Type B pancreatic cell (in vitro differentiated cells): ENCODE results near the gene PI4K2A. TPM values are rescaled to one million over a fixed set of nuclear protein-coding genes. Genes with fewer than 3 reads are reported as not detected.
"Not testable (repeated sequence)": the region's sequence is repeated elsewhere in the genome, so short reads cannot be mapped to it uniquely, and the experiment has no call there.

Source experiments
- DNase-seq: peaks from one replicate; pipeline ENCODE4 v3.0.0; 2021; ENCODE audit warnings: mixed read lengths; ENCODE audit not compliant: unreplicated experiment; ENCODE audit errors: extremely low spot score
- H3K27ac Mint-ChIP-seq: 2 replicates; pipeline ENCODE4 v1.8.0; 2021; ENCODE audit warnings: mild to moderate bottlenecking, mixed read lengths
- H3K27me3 Mint-ChIP-seq: 2 replicates; pipeline ENCODE4 v1.8.0; 2021; ENCODE audit warnings: mixed read lengths
- H3K36me3 Mint-ChIP-seq: 2 replicates; pipeline ENCODE4 v1.8.0; 2021; ENCODE audit warnings: mixed read lengths
- H3K4me1 Mint-ChIP-seq: one replicate; pipeline ENCODE4 v1.8.0; 2021; ENCODE audit warnings: mixed read lengths; ENCODE audit not compliant: unreplicated experiment
- H3K4me3 Mint-ChIP-seq: 2 replicates; pipeline ENCODE4 v1.8.0; 2021; ENCODE audit warnings: mild to moderate bottlenecking, mixed read lengths
- H3K9me3 Mint-ChIP-seq: 2 replicates; pipeline ENCODE4 v1.8.0; 2021; ENCODE audit warnings: mixed read lengths
- CTCF ChIP-seq: fragments of 200-600 bp; sonication (generic); conservative IDR thresholded peaks from 2 replicates; pipeline ENCODE4 v1.5.0; 2021; ENCODE audit warnings: antibody characterized with exemption, mild to moderate bottlenecking
- total RNA-seq: library from RNA; stranded (reverse); gene quantifications from 2 replicates; pipeline ENCODE4 v1.2.1, GENCODE V29; 2021; ENCODE audit warnings: low replicate concordance

PI4K2A gene
- total RNA-seq, 1 donor from 2014 or later: 19.3 TPM

- Mint-ChIP-seq H3K4me1 (peaks cover 28% of the 10 kb centered on the region), H3K27ac (peak within 1 kb of the TSS; percentile 83), H3K36me3 (no peaks in the 10 kb centered on the region), H3K9me3 (no peaks in the 10 kb centered on the region), H3K4me3 (peak within 1 kb of the TSS; percentile 92), H3K27me3 (no peaks in the 10 kb centered on the region)
- peak; percentile 100 for DNase-seq
- TF ChIP-seq CTCF: no peak
These were observed 46.7 kb downstream of the PI4K2A start, which contains the start of gene AVPI1 for GRCh38 chr10:97686962-97687784. TSS of gene AVPI1 (minus strand) at chr10:97687241. CDS start at chr10:97679905, 7,336 bp downstream.

GRCh38 chr10:97687785-97688781, 47.6 kb downstream of the PI4K2A start:
- Mint-ChIP-seq H3K27me3 (no peaks in the 10 kb centered on the region), H3K4me3 (peak overlapping the region; percentile 92), H3K9me3 (no peaks in the 10 kb centered on the region), H3K36me3 (no peaks in the 10 kb centered on the region), H3K4me1 (peaks cover 22% of the 10 kb centered on the region), H3K27ac (peak overlapping the region; percentile 83)
- TF ChIP-seq CTCF: no peak
- no peak for DNase-seq

- no peak for DNase-seq
- peaks cover 17% of the 10 kb centered on the region for H3K4me1 Mint-ChIP-seq
- H3K4me3 Mint-ChIP-seq: no peak overlapping the region
- no peak overlapping the region for H3K27ac Mint-ChIP-seq
- H3K27me3 Mint-ChIP-seq: no peaks in the 10 kb centered on the region
- H3K36me3 Mint-ChIP-seq: no peaks in the 10 kb centered on the region
- H3K9me3 Mint-ChIP-seq: no peaks in the 10 kb centered on the region
- no peak for TF ChIP-seq CTCF
These were observed 49.1 kb downstream of the PI4K2A start for GRCh38 chr10:97689559-97690020.

- Mint-ChIP-seq H3K4me1 (peaks cover 12% of the 10 kb centered on the region), H3K9me3 (no peaks in the 10 kb centered on the region), H3K36me3 (no peaks in the 10 kb centered on the region), H3K27me3 (no peaks in the 10 kb centered on the region), H3K4me3 (no peak overlapping the region), H3K27ac (no peak overlapping the region)
- no peak for TF ChIP-seq CTCF
- no peak for DNase-seq
These were observed 49.7 kb downstream of the PI4K2A start for GRCh38 chr10:97690133-97690532.

GRCh38 chr10:97698072-97698655, 57.7 kb downstream of the PI4K2A start:
- H3K36me3 Mint-ChIP-seq, H3K9me3 Mint-ChIP-seq, H3K4me1 Mint-ChIP-seq, DNase-seq, H3K4me3 Mint-ChIP-seq, H3K27ac Mint-ChIP-seq, H3K27me3 Mint-ChIP-seq: not testable (repeated sequence)
